ENCODE data around the gene MEF2A.

- TF ChIP-seq CTCF (conservative IDR thresholded peaks at IDR 0.05 in 1 of 2, IDR thresholded peaks at IDR 0.05 in 1 of 2; ENCODE audit: extremely low read depth in 1 of 2, insufficient read depth in 1 of 2, low read depth in 1 of 2, low read length in 2 of 2) (no peak), EZH2 (IDR thresholded peaks at IDR 0.05; ENCODE audit: borderline replicate concordance, low read length) (no peak)
Observed at GRCh38 chr15:99616773-99617342, 51.1 kb downstream of the MEF2A start.

Measured in mammary epithelial cell (primary cell).